Vagina (tissue), 2 donors: Measurements from ENCODE around the gene WBP1. TPM values are rescaled to one million over a fixed set of nuclear protein-coding genes. Genes with fewer than 3 reads are reported as not detected.

Experiments
- DNase-seq, 2 donors: peaks; one replicate each; pipeline ENCODE4 v3.0.0-alpha.2; 2017; ENCODE audit errors: extremely low spot score in 2 of 2
- H3K27ac ChIP-seq: fragments of 200-600 bp; sonication (generic); one replicate; pipeline ENCODE4 v1.5.1; 2019
- H3K27me3 ChIP-seq: fragments of 200-600 bp; sonication (generic); one replicate; pipeline ENCODE4 v1.5.1; 2019
- H3K36me3 ChIP-seq, 2 donors: fragments of 200-600 bp; sonication (generic); one replicate each; pipeline ENCODE4 v1.5.1; 2017 to 2019
- H3K4me1 ChIP-seq: fragments of 200-600 bp; sonication (generic); one replicate; pipeline ENCODE4 v1.5.1; 2019
- H3K4me3 ChIP-seq, 2 donors: fragments of 200-600 bp; sonication (generic); 1 replicate in 1 of 2; 2 replicates in 1 of 2; pipeline ENCODE4 v1.5.1; 2016 to 2019
- H3K9me3 ChIP-seq: fragments of 200-600 bp; sonication (generic); one replicate; pipeline ENCODE4 v1.5.1; 2019
- CTCF ChIP-seq, 3 experiments: fragments of 450-650 bp in 2 of 3; fragments of 200-600 bp in 1 of 3; sonication (generic) in 1 of 3; IDR thresholded peaks; one replicate each; pipeline ENCODE4 v1.5.1; 2017 to 2019; ENCODE audit warnings: antibody characterized with exemption in 3 of 3, mild to moderate bottlenecking in 2 of 3, moderate library complexity in 2 of 3
- POLR2A ChIP-seq, 2 donors: fragments of 450-650 bp; IDR thresholded peaks; one replicate each; pipeline ENCODE4 v1.6.1; 2017; ENCODE audit warnings: antibody characterized with exemption in 2 of 2, mild to moderate bottlenecking in 2 of 2, moderate library complexity in 2 of 2
- POLR2AphosphoS5 ChIP-seq, 2 donors: sonication (generic); formaldehyde crosslinking; IDR thresholded peaks; one replicate each; pipeline ENCODE4 v1.9.0; 2017; ENCODE audit warnings: antibody characterized with exemption in 2 of 2, mild to moderate bottlenecking in 2 of 2, low read depth in 1 of 2; ENCODE audit not compliant: insufficient read depth in 1 of 2
- intact Hi-C: fragments of 100-400 bp; cut with DNase I; formaldehyde crosslinking; loops from one replicate; pipeline ENCODE4 v1.15.1; 2023
- total RNA-seq: library from RNA; depleted of rRNA; stranded (reverse); fragments of >200 nt; gene quantifications from one replicate; pipeline ENCODE4 v1.2.3, GENCODE V29; 2016

WBP1 gene
- total RNA-seq, 1 donor from 2014 or later = 63.1 TPM

GRCh38 chr2:74486141-74486540, 27.9 kb downstream of the WBP1 start:
- no peak overlapping the region for H3K4me3 ChIP-seq
- peaks cover 22% of the 10 kb centered on the region for H3K4me1 ChIP-seq
- H3K27ac ChIP-seq = no peak overlapping the region
- no peaks in the 10 kb centered on the region for H3K9me3 ChIP-seq
- intact Hi-C loops = loop anchor here (10.0 kb wide), 1 partner anchor 751 kb away; the partner anchor contains the start of gene TPRKB
- no peak for DNase-seq
- no peaks in the 10 kb centered on the region for H3K27me3 ChIP-seq
- no peak for TF ChIP-seq POLR2AphosphoS5 (IDR thresholded peaks at IDR 0.05; ENCODE audit: insufficient read depth in 1 of 2, low read depth in 1 of 2)
- TF ChIP-seq POLR2A (IDR thresholded peaks at IDR 0.05) = no peak
- no peak for TF ChIP-seq CTCF (IDR thresholded peaks at IDR 0.05)
- peaks cover 0 to 13% of the 10 kb centered on the region in 2 donors for H3K36me3 ChIP-seq

- peaks cover 6% of the 10 kb centered on the region for H3K4me1 ChIP-seq
- TF ChIP-seq POLR2AphosphoS5 (IDR thresholded peaks at IDR 0.05; ENCODE audit: insufficient read depth in 1 of 2, low read depth in 1 of 2) (no peak), CTCF (IDR thresholded peaks at IDR 0.05) (no peak), POLR2A (IDR thresholded peaks at IDR 0.05) (no peak)
- H3K4me3 ChIP-seq = no peak overlapping the region
- intact Hi-C loops = loop anchor here (10.0 kb wide), 1 partner anchor 754 kb away; the partner anchor contains the start of gene TPRKB
- peaks cover 0 to 37% of the 10 kb centered on the region in 2 donors for H3K36me3 ChIP-seq
- no peak overlapping the region for H3K27ac ChIP-seq
- DNase-seq = no peak
- no peaks in the 10 kb centered on the region for H3K27me3 ChIP-seq
- H3K9me3 ChIP-seq = no peaks in the 10 kb centered on the region
These were observed 30.6 kb downstream of the WBP1 start for GRCh38 chr2:74488643-74489481.

- peaks cover 0 to 44% of the 10 kb centered on the region in 2 donors for H3K36me3 ChIP-seq
- TF ChIP-seq POLR2AphosphoS5 (IDR thresholded peaks at IDR 0.05; ENCODE audit: insufficient read depth in 1 of 2, low read depth in 1 of 2) (no peak), POLR2A (IDR thresholded peaks at IDR 0.05) (no peak), CTCF (IDR thresholded peaks at IDR 0.05) (no peak)
- intact Hi-C loops = loop anchor here (10.0 kb wide), 1 partner anchor 755 kb away; the partner anchor contains the start of gene TPRKB
These were observed 31.7 kb downstream of the WBP1 start for GRCh38 chr2:74489906-74490305.

GRCh38 chr2:74491648-74492544, 33.7 kb downstream of the WBP1 start:
- Histone ChIP-seq H3K36me3 (peaks cover 0 to 44% of the 10 kb centered on the region in 2 donors), H3K27me3 (peaks cover under 1% of the 10 kb centered on the region), H3K9me3 (no peaks in the 10 kb centered on the region), H3K4me1 (no peaks in the 10 kb centered on the region), H3K4me3 (no peak overlapping the region), H3K27ac (no peak overlapping the region)
- no peak for TF ChIP-seq POLR2A (IDR thresholded peaks at IDR 0.05)
- no peak for TF ChIP-seq CTCF (IDR thresholded peaks at IDR 0.05)
- no peak for TF ChIP-seq POLR2AphosphoS5 (IDR thresholded peaks at IDR 0.05; ENCODE audit: insufficient read depth in 1 of 2, low read depth in 1 of 2)
- intact Hi-C loops = no loop called here
- no peak for DNase-seq

More at GRCh38 chr2:74489906-74490305, 31.7 kb downstream of the WBP1 start:
- Histone ChIP-seq H3K27ac (no peak overlapping the region), H3K27me3 (no peaks in the 10 kb centered on the region), H3K4me3 (no peak overlapping the region), H3K9me3 (no peaks in the 10 kb centered on the region), H3K4me1 (no peaks in the 10 kb centered on the region)
- DNase-seq = no peak
